Hepatocyte (in vitro differentiated cells): ENCODE measurements around the gene KIF25. TPM values are rescaled to one million over a fixed set of nuclear protein-coding genes. Genes with fewer than 3 reads are reported as not detected.
A peak's percentile ranks its signal among the peaks of the same experiment; 100 is the strongest.

Experiments used
- DNase-seq: peaks from one replicate; pipeline ENCODE4 v3.0.0-alpha.2; 2016; ENCODE audit warnings: low spot score
- H2AFZ ChIP-seq: fragments of 200-600 bp; sonication (generic); 2 replicates; pipeline ENCODE4 v1.6.0; 2016; ENCODE audit warnings: antibody characterized with exemption, mild to moderate bottlenecking
- H3K27ac ChIP-seq: fragments of 200-600 bp; sonication (generic); 2 replicates; pipeline ENCODE4 v1.5.1; 2016; ENCODE audit warnings: mild to moderate bottlenecking
- H3K27me3 ChIP-seq: fragments of 200-600 bp; sonication (generic); 2 replicates; pipeline ENCODE4 v1.6.1; 2016
- H3K36me3 ChIP-seq: fragments of 200-600 bp; sonication (generic); replicated peaks from 2 replicates; pipeline ENCODE4 v1.5.1; 2016; ENCODE audit warnings: low read depth; ENCODE audit not compliant: insufficient read depth
- H3K4me1 ChIP-seq: fragments of 200-600 bp; sonication (generic); 2 replicates; pipeline ENCODE4 v1.5.1; 2016; ENCODE audit warnings: mild to moderate bottlenecking, moderate library complexity; ENCODE audit not compliant: insufficient read depth
- H3K4me2 ChIP-seq: fragments of 200-600 bp; sonication (generic); 2 replicates; pipeline ENCODE4 v1.6.0; 2016
- H3K4me3 ChIP-seq: fragments of 200-600 bp; sonication (generic); 2 replicates; pipeline ENCODE4 v1.5.1; 2016; ENCODE audit warnings: mild to moderate bottlenecking
- H3K79me2 ChIP-seq: fragments of 200-600 bp; sonication (generic); 2 replicates; pipeline ENCODE4 v1.6.0; 2017; ENCODE audit warnings: mild to moderate bottlenecking
- H3K9me2 ChIP-seq: fragments of 200-600 bp; sonication (generic); replicated peaks from 2 replicates; pipeline ENCODE4 v1.6.0; 2017; ENCODE audit warnings: mild to moderate bottlenecking; ENCODE audit not compliant: insufficient read depth
- H3K9me3 ChIP-seq: fragments of 200-600 bp; sonication (generic); 2 replicates; pipeline ENCODE4 v1.5.1; 2016; ENCODE audit warnings: low read depth, mild to moderate bottlenecking
- H4K20me1 ChIP-seq: fragments of 200-600 bp; sonication (generic); 2 replicates; pipeline ENCODE4 v1.6.0; 2016; ENCODE audit warnings: mild to moderate bottlenecking; ENCODE audit not compliant: insufficient read depth, poor library complexity, severe bottlenecking
- EZH2 ChIP-seq: fragments of 200-600 bp; sonication (generic); IDR thresholded peaks from 2 replicates; pipeline ENCODE4 v1.6.1; 2016; ENCODE audit warnings: antibody characterized with exemption, mild to moderate bottlenecking, borderline replicate concordance
- EZH2phosphoT487 ChIP-seq: fragments of 200-600 bp; sonication (generic); IDR thresholded peaks from one replicate; pipeline ENCODE4 v1.6.1; 2018; ENCODE audit warnings: antibody characterized with exemption, mild to moderate bottlenecking, low read depth, moderate library complexity; ENCODE audit not compliant: unreplicated experiment, severe bottlenecking
- WGBS: methylation state at CpG from one replicate; pipeline ENCODE4 v1.1.6; 2016; ENCODE audit warnings: low lambda C conversion rate; ENCODE audit errors: missing lambda C conversion rate; 5-methylcytosine and 5-hydroxymethylcytosine counted together
- polyA plus RNA-seq: library from polyadenylated mRNA; unstranded; fragments of >200 nt; fragmentation: Nextera tagmentation; extraction: Ambion mirVana; gene quantifications from 2 replicates; pipeline ENCODE4 v1.2.1, GENCODE V29; 2016
- total RNA-seq: library from RNA; depleted of rRNA; stranded (reverse); fragments of >200 nt; gene quantifications from 2 replicates; pipeline ENCODE4 v1.2.3, GENCODE V29; 2014
- TF ChIP-seq, protein P1 (sequence below): fragments of 200-600 bp; sonication (generic); IDR thresholded peaks from 2 replicates; pipeline ENCODE4 v1.5.1; 2016; ENCODE audit warnings: antibody characterized with exemption, mild to moderate bottlenecking; ENCODE audit not compliant: poor library complexity

Gene KIF25
- total and polyA plus RNA-seq, 2 experiments from 2014 or later, result 0.40 TPM; not detected in 1

DNA sequence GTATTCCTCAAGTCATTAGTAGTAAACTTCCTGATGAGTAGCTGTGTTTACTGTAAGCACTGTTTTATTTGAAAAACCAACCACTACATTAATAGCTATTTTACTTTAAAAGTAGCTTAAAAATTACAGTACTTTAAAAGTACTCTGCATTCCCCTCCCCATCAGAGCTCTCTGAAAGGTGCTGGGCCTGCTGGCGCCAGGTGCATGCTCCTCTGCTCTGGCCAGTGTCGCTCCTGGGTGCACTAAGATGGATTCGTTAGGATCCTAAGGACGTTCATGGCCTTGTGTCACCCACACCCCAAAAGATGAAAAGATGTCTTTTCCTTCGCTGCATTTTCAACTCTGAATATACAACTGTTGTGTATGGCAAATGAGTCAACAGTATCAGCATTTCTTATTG, 43.9 kb upstream of the KIF25 start:
- Histone ChIP-seq H3K79me2 (peaks cover 39% of the 10 kb centered on the region), H3K9me3 (no peaks in the 10 kb centered on the region), H3K9me2 (no peaks in the 10 kb centered on the region), H4K20me1 (no peaks in the 10 kb centered on the region), H3K27ac (no peak overlapping the region), H3K4me3 (no peak overlapping the region), H2AFZ (no peak overlapping the region), H3K36me3 (no peaks in the 10 kb centered on the region), H3K4me1 (peaks cover 8% of the 10 kb centered on the region), H3K4me2 (no peak overlapping the region), H3K27me3 (no peaks in the 10 kb centered on the region)
- DNase-seq, result no peak
- 96% methylated on average over 5 of the region's 5 CpGs for WGBS
- TF ChIP-seq, protein P1, sequence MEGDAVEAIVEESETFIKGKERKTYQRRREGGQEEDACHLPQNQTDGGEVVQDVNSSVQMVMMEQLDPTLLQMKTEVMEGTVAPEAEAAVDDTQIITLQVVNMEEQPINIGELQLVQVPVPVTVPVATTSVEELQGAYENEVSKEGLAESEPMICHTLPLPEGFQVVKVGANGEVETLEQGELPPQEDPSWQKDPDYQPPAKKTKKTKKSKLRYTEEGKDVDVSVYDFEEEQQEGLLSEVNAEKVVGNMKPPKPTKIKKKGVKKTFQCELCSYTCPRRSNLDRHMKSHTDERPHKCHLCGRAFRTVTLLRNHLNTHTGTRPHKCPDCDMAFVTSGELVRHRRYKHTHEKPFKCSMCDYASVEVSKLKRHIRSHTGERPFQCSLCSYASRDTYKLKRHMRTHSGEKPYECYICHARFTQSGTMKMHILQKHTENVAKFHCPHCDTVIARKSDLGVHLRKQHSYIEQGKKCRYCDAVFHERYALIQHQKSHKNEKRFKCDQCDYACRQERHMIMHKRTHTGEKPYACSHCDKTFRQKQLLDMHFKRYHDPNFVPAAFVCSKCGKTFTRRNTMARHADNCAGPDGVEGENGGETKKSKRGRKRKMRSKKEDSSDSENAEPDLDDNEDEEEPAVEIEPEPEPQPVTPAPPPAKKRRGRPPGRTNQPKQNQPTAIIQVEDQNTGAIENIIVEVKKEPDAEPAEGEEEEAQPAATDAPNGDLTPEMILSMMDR, result no peak
- TF ChIP-seq EZH2, result no peak
- no peak for TF ChIP-seq EZH2phosphoT487

DNA sequence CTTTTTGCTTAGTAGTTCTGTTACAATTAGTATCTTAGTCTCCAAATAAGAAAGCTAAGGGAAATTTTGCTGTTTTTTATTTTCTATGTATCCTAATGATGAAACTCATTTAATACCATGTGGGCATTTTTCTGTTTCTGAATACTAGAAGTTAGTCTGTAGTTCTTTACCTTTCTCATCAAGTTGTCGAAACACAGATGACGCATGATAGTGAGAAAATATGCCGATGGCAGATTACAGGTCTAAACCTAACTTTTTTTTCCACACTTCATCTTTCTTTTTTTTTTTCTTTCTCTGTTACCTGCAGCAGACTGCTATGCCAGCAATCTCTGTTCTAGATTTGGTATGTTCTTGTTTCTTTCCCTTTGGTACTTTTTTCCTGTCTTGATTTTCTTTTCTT, 43.3 kb upstream of the KIF25 start:
- 83% methylated on average over 3 of the region's 3 CpGs for WGBS
- Histone ChIP-seq H3K9me2 (no peaks in the 10 kb centered on the region), H3K27ac (no peak overlapping the region), H3K4me2 (no peak overlapping the region), H3K27me3 (no peaks in the 10 kb centered on the region), H3K4me1 (peaks cover 8% of the 10 kb centered on the region), H4K20me1 (no peaks in the 10 kb centered on the region), H3K9me3 (no peaks in the 10 kb centered on the region), H3K36me3 (no peaks in the 10 kb centered on the region), H3K79me2 (peaks cover 45% of the 10 kb centered on the region), H3K4me3 (no peak overlapping the region), H2AFZ (no peak overlapping the region)
- no peak for DNase-seq
- TF ChIP-seq EZH2 (no peak), EZH2phosphoT487 (no peak)
- TF ChIP-seq, protein P1, result no peak

DNA sequence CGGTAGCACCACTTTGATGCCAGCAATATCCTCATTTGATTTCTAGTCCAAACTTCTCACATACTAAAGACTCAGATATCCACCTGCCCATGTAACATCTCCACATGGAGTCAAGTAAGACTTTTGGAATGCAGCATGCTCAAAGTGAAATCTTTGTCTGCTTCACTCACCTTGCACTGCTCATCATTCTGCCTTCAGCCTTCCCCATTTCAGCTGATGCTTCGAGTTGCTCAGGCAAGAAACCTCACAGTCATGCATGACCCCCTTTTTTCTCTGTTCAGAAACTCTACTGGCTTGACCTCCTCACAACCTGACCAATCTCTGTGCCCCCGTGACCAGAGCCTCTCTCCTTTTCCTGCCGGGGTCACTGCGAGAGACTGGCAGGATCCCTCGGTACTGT, 41.0 kb upstream of the KIF25 start:
- Histone ChIP-seq H3K79me2 (peaks cover 67% of the 10 kb centered on the region), H3K27me3 (no peaks in the 10 kb centered on the region), H3K36me3 (no peaks in the 10 kb centered on the region), H3K9me2 (no peaks in the 10 kb centered on the region), H2AFZ (no peak overlapping the region), H3K4me3 (no peak overlapping the region), H3K27ac (peak overlapping the region; percentile 85), H3K9me3 (no peaks in the 10 kb centered on the region), H3K4me2 (no peak overlapping the region), H3K4me1 (peaks cover 14% of the 10 kb centered on the region), H4K20me1 (no peaks in the 10 kb centered on the region)
- TF ChIP-seq EZH2 (no peak), EZH2phosphoT487 (no peak)
- TF ChIP-seq, protein P1, result no peak
- DNase-seq, result no peak
- 96% methylated on average over 6 of the region's 6 CpGs for WGBS

DNA sequence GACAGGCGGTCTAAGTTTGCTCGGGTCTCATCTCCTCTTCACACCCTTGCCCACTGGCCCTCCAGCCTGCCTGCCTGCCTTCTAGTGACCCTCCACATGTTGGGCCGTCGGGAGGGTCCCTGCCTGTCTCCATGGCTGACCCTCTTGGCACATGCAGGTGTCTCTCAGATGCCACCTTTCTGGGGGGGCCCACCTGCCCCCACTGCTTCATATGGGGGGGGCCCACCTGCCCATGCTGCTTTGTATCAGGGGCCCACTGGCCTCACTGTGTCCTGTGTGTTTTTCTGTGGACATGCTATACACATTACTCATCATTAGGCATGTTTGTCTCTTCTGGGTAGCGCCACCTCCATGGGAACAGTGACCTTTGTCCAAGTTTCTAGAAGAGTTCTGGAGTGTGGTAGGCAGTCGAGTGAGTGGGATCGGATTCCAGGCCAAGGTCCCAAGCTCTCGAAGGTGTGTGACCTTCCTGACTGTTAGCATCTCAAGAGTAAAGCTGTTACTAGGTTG, 40.4 kb upstream of the KIF25 start:
- Histone ChIP-seq H2AFZ (no peak overlapping the region), H4K20me1 (no peaks in the 10 kb centered on the region), H3K27ac (peak overlapping the region; percentile 85), H3K79me2 (peaks cover 72% of the 10 kb centered on the region), H3K4me2 (no peak overlapping the region), H3K27me3 (no peaks in the 10 kb centered on the region), H3K36me3 (peaks cover under 1% of the 10 kb centered on the region), H3K9me3 (no peaks in the 10 kb centered on the region), H3K4me3 (no peak overlapping the region), H3K9me2 (no peaks in the 10 kb centered on the region), H3K4me1 (peaks cover 14% of the 10 kb centered on the region)
- 88% methylated on average over 8 of the region's 8 CpGs for WGBS
- no peak for TF ChIP-seq EZH2phosphoT487
- TF ChIP-seq, protein P1, result no peak
- TF ChIP-seq EZH2, result no peak
- peak; percentile 58 for DNase-seq
